Measurements from ENCODE around the gene CADM3.

The CADM3 gene

DNA sequence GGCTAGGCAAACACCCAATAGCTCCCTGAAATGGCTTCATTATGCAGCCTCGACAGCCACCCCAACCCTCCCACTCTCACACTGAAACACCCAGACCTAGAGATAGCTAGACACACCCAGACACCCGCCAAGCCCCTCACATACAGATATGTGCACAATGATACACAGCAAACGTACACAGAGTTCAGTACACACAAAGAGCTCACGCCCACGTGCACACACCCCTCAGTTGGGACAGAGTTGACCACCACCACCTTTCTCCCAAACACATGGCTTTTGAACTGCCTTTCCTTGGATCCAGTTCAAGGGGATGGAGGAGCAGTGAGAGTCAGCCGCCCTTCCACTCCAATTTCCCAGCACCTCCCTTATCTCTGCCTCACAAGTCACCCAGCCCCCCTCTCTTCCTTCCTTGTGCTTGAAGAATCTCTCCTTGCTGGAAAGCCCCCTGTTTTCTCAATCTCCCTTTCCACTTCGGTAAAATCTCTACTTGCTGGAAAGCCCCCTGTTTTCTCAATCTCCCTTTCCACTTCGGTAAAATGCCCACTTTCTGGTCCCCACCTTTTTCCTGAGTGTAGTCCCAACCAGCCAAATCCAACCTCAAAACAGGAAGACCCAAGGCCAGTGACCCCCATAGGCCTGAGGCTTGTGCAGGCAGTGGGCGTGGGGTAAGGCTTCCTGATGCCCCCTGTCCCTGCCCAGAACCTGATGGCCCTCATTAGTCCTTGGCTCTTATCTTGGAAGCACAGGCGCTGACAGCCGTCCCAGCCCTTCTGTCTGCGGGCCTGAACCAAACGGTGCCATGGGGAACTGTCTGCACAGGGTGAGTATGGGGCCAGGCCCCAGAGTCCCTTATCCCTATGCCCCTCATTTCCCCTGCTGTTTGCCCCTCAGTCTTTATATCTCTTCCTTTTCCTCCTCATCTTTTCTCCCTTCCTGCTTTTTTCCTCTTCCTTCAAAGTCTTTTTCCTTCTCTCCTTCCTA is 33.0 kb downstream of the CADM3 start, which contains the start of gene ACKR1:
Gene ACKR1 (plus strand): TSS at position 715 of the 981 bp plus-strand sequence. CDS start 85 bp downstream, at position 800.
- H3K27ac ChIP-seq (ENCODE audit: insufficient read depth, low read length, poor library complexity, severe bottlenecking): no peak within 1 kb of the TSS
- H3K4me3 ChIP-seq (ENCODE audit: insufficient read depth, low read depth, low read length, poor library complexity, severe bottlenecking): no peak within 1 kb of the TSS
- H3K9me3 ChIP-seq (ENCODE audit: control insufficient read depth, low read length): no peaks in the 10 kb centered on the region
- H3K36me3 ChIP-seq (ENCODE audit: control insufficient read depth, insufficient read depth, low read length): no peaks in the 10 kb centered on the region
- no peaks in the 10 kb centered on the region for H3K4me1 ChIP-seq (ENCODE audit: control insufficient read depth, insufficient read depth, low read length, poor library complexity, severe bottlenecking)
- no peak for DNase-seq
- peaks cover 5% of the 10 kb centered on the region for H3K27me3 ChIP-seq (replicated peaks; ENCODE audit: control insufficient read depth, insufficient read depth, low read length, poor library complexity, severe bottlenecking)

DNA sequence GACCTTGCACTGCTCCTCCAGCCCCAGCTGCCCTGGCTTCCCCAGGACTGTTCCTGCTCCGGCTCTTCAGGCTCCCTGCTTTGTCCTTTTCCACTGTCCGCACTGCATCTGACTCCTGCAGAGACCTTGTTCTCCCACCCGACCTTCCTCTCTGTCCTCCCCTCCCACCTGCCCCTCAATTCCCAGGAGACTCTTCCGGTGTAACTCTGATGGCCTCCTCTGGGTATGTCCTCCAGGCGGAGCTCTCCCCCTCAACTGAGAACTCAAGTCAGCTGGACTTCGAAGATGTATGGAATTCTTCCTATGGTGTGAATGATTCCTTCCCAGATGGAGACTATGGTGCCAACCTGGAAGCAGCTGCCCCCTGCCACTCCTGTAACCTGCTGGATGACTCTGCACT is 33.8 kb downstream of the CADM3 start:
- no peaks in the 10 kb centered on the region for H3K9me3 ChIP-seq (ENCODE audit: control insufficient read depth, low read length)
- H3K27me3 ChIP-seq (replicated peaks; ENCODE audit: control insufficient read depth, insufficient read depth, low read length, poor library complexity, severe bottlenecking): peaks cover 5% of the 10 kb centered on the region
- no peak overlapping the region for H3K4me3 ChIP-seq (ENCODE audit: insufficient read depth, low read depth, low read length, poor library complexity, severe bottlenecking)
- no peak overlapping the region for H3K27ac ChIP-seq (ENCODE audit: insufficient read depth, low read length, poor library complexity, severe bottlenecking)
- DNase-seq: no peak
- no peaks in the 10 kb centered on the region for H3K36me3 ChIP-seq (ENCODE audit: control insufficient read depth, insufficient read depth, low read length)
- no peaks in the 10 kb centered on the region for H3K4me1 ChIP-seq (ENCODE audit: control insufficient read depth, insufficient read depth, low read length, poor library complexity, severe bottlenecking)

DNA sequence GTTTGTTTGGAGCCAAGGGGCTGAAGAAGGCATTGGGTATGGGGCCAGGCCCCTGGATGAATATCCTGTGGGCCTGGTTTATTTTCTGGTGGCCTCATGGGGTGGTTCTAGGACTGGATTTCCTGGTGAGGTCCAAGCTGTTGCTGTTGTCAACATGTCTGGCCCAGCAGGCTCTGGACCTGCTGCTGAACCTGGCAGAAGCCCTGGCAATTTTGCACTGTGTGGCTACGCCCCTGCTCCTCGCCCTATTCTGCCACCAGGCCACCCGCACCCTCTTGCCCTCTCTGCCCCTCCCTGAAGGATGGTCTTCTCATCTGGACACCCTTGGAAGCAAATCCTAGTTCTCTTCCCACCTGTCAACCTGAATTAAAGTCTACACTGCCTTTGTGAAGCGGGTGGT is 34.7 kb downstream of the CADM3 start:
- no peaks in the 10 kb centered on the region for H3K9me3 ChIP-seq (ENCODE audit: control insufficient read depth, low read length)
- peaks cover 8% of the 10 kb centered on the region for H3K27me3 ChIP-seq (replicated peaks; ENCODE audit: control insufficient read depth, insufficient read depth, low read length, poor library complexity, severe bottlenecking)
- DNase-seq: no peak
- no peak overlapping the region for H3K27ac ChIP-seq (ENCODE audit: insufficient read depth, low read length, poor library complexity, severe bottlenecking)
- H3K36me3 ChIP-seq (ENCODE audit: control insufficient read depth, insufficient read depth, low read length): no peaks in the 10 kb centered on the region
- H3K4me3 ChIP-seq (ENCODE audit: insufficient read depth, low read depth, low read length, poor library complexity, severe bottlenecking): no peak overlapping the region
- no peaks in the 10 kb centered on the region for H3K4me1 ChIP-seq (ENCODE audit: control insufficient read depth, insufficient read depth, low read length, poor library complexity, severe bottlenecking)

DNA sequence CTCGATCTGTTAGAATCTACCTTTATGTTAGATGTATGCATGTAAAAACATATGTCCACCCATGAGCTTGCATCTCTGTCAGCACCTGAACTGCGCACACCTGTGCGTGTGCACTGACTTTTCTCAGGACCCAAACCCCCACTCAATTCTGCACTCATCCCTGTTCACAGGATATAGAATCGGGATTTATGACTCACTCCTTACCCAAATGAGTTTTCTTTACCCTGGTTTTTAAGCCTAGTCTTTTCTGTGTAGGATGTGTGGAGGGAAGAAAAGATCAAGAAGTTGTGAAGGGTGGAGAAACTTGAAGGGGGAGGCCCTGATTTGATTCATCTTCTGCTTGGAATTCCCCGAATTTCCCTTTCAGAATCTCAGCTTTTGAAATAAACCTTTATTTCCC is 35.7 kb downstream of the CADM3 start:
- H3K27ac ChIP-seq (ENCODE audit: insufficient read depth, low read length, poor library complexity, severe bottlenecking): no peak overlapping the region
- no peak overlapping the region for H3K4me3 ChIP-seq (ENCODE audit: insufficient read depth, low read depth, low read length, poor library complexity, severe bottlenecking)
- H3K9me3 ChIP-seq (ENCODE audit: control insufficient read depth, low read length): no peaks in the 10 kb centered on the region
- peaks cover 8% of the 10 kb centered on the region for H3K27me3 ChIP-seq (replicated peaks; ENCODE audit: control insufficient read depth, insufficient read depth, low read length, poor library complexity, severe bottlenecking)
- DNase-seq: no peak
- no peaks in the 10 kb centered on the region for H3K4me1 ChIP-seq (ENCODE audit: control insufficient read depth, insufficient read depth, low read length, poor library complexity, severe bottlenecking)
- no peaks in the 10 kb centered on the region for H3K36me3 ChIP-seq (ENCODE audit: control insufficient read depth, insufficient read depth, low read length)

DNA sequence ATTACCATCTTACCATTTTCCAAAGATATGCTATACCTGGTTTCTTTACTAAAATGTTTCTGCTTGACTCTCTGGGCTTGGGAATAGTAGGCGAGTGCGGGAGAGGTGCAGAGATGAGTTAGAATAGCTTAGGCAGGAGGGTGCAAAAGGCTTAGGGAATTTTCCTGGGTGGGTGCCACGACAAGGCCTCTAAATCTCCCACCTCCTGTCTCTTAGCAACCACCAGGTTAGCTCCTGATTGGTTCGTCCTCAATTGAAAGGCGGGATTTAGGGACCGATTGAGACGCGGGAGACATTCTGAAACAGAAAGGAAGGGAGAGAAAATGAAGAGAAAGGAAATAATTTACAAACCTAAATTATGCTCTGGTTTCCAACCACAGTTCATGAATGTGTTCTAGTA is 36.4 kb downstream of the CADM3 start:
- Histone ChIP-seq H3K4me3 (ENCODE audit: insufficient read depth, low read depth, low read length, poor library complexity, severe bottlenecking) (no peak overlapping the region), H3K27ac (ENCODE audit: insufficient read depth, low read length, poor library complexity, severe bottlenecking) (no peak overlapping the region), H3K27me3 (replicated peaks; ENCODE audit: control insufficient read depth, insufficient read depth, low read length, poor library complexity, severe bottlenecking) (peaks cover 8% of the 10 kb centered on the region), H3K36me3 (ENCODE audit: control insufficient read depth, insufficient read depth, low read length) (no peaks in the 10 kb centered on the region), H3K9me3 (ENCODE audit: control insufficient read depth, low read length) (no peaks in the 10 kb centered on the region), H3K4me1 (ENCODE audit: control insufficient read depth, insufficient read depth, low read length, poor library complexity, severe bottlenecking) (no peaks in the 10 kb centered on the region)
- no peak for DNase-seq

DNA sequence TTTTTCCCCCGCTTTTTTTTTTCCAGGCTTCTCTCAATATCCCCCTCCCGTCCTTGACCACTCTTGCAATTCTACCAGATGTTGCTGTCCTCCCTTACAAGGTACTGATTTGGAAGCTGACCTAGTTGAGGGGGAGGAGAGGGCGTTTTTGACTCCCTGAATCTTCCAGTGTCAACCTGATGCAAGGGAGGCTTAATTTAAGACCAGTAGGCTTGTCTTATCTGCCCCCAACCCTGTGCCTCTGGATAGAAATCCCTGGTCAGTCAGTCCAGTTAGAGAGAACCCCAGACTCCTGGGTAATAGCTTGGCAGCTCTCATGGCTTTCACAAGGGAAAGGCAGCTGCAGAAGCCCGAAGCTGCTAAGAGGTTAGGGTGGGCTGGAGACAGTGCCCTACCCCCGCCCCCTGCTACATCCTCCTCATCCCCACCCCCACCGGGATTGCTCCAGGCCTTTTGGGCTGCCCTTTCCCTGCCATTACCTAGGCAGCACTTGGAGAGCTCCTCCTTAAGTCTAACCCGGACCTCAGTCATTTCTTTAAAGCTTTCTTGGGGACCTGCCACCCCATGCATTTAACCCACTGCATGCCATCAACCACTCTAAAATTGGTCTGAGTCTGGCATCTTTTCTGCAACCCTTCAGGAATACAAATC is 36.9 kb downstream of the CADM3 start:
- no peak overlapping the region for H3K4me3 ChIP-seq (ENCODE audit: insufficient read depth, low read depth, low read length, poor library complexity, severe bottlenecking)
- no peaks in the 10 kb centered on the region for H3K9me3 ChIP-seq (ENCODE audit: control insufficient read depth, low read length)
- no peaks in the 10 kb centered on the region for H3K36me3 ChIP-seq (ENCODE audit: control insufficient read depth, insufficient read depth, low read length)
- H3K4me1 ChIP-seq (ENCODE audit: control insufficient read depth, insufficient read depth, low read length, poor library complexity, severe bottlenecking): no peaks in the 10 kb centered on the region
- H3K27ac ChIP-seq (ENCODE audit: insufficient read depth, low read length, poor library complexity, severe bottlenecking): no peak overlapping the region
- DNase-seq: no peak
- H3K27me3 ChIP-seq (replicated peaks; ENCODE audit: control insufficient read depth, insufficient read depth, low read length, poor library complexity, severe bottlenecking): peaks cover 8% of the 10 kb centered on the region

DNA sequence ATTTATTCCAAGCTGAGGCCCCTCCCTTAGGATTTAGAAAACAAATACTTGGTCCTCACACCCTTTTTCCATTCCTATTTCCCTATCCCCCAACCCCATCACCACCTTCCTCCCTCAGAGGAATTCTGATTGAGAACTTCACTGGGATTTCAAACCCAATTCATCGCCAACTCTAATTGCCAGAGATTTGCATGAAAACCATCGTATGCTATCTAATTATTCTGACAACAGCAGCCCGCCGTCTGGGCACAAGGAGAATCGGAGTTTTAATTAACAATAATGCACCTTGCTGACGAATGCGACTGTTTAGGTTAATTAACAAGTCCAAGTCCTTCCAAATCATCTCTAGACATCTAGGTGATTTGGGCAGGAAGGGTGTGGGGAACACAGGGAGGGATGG is 37.6 kb downstream of the CADM3 start:
- Histone ChIP-seq H3K4me3 (ENCODE audit: insufficient read depth, low read depth, low read length, poor library complexity, severe bottlenecking) (no peak overlapping the region), H3K4me1 (ENCODE audit: control insufficient read depth, insufficient read depth, low read length, poor library complexity, severe bottlenecking) (no peaks in the 10 kb centered on the region), H3K9me3 (ENCODE audit: control insufficient read depth, low read length) (no peaks in the 10 kb centered on the region), H3K36me3 (ENCODE audit: control insufficient read depth, insufficient read depth, low read length) (no peaks in the 10 kb centered on the region), H3K27ac (ENCODE audit: insufficient read depth, low read length, poor library complexity, severe bottlenecking) (no peak overlapping the region), H3K27me3 (replicated peaks; ENCODE audit: control insufficient read depth, insufficient read depth, low read length, poor library complexity, severe bottlenecking) (peaks cover 8% of the 10 kb centered on the region)
- no peak for DNase-seq

DNA sequence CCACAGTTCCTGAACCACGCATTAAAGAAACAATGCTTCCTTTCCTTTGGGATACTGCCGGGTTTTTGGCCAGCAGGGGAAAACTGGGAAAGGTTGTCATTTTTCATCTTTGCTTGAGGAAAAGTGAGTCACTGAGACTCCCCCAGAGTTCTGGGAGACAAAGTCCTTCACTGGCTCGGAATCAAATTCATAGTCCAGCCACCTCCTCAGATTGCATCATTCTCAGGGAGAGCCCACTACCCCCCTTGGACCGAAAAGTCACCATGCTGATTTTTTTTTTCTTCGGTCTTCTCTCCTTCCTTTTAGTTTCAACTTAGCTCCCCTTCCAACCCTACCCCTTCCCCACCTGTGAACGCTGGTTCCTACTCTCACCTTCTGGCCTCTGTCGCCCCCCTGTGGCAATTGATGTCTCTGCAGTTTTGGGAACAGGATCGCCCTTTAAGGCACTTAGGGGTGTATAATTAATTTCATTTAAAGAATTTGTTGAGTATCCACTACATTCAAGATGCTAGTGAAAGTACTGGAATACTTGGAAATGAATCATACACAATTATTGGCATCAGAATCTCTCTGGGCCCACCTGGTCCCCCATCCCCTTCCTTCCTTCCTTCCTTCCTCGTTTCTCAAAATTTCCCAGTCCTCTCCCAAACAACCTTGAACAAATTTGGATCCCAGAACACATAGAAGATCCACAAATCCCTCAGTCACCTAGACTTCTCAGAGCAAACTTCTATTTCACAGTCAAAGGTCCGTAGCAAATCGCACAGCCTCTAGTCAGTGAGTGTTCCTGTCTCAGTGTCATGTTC is 40.1 kb downstream of the CADM3 start:
- Histone ChIP-seq H3K9me3 (ENCODE audit: control insufficient read depth, low read length) (no peaks in the 10 kb centered on the region), H3K36me3 (ENCODE audit: control insufficient read depth, insufficient read depth, low read length) (no peaks in the 10 kb centered on the region), H3K27me3 (replicated peaks; ENCODE audit: control insufficient read depth, insufficient read depth, low read length, poor library complexity, severe bottlenecking) (peaks cover 8% of the 10 kb centered on the region), H3K4me3 (ENCODE audit: insufficient read depth, low read depth, low read length, poor library complexity, severe bottlenecking) (no peak overlapping the region), H3K27ac (ENCODE audit: insufficient read depth, low read length, poor library complexity, severe bottlenecking) (no peak overlapping the region), H3K4me1 (ENCODE audit: control insufficient read depth, insufficient read depth, low read length, poor library complexity, severe bottlenecking) (no peaks in the 10 kb centered on the region)
- DNase-seq: peak in 1 of 3 donors; percentile 11

DNA sequence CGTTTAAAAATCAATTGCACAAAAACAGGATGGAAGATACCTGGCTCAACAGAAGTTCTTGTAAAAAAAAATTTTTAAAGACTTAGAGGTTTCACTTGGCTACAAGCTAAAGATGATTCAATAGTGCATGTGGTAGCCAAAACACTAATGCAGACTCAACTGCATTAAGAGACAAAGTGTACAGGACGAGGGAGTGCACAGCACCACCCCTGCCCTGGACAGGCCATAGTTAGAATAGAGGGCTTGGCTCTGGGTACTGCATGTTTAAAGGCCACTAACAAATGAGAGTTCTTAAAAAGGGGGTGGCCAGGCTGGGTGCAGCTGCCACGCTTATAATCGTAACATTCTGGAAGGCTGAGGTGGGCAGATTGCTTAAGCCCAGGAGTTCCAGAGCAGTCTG is 41.2 kb downstream of the CADM3 start:
- H3K27me3 ChIP-seq (replicated peaks; ENCODE audit: control insufficient read depth, insufficient read depth, low read length, poor library complexity, severe bottlenecking): peaks cover 8% of the 10 kb centered on the region
- no peaks in the 10 kb centered on the region for H3K36me3 ChIP-seq (ENCODE audit: control insufficient read depth, insufficient read depth, low read length)
- no peaks in the 10 kb centered on the region for H3K4me1 ChIP-seq (ENCODE audit: control insufficient read depth, insufficient read depth, low read length, poor library complexity, severe bottlenecking)
- H3K4me3 ChIP-seq (ENCODE audit: insufficient read depth, low read depth, low read length, poor library complexity, severe bottlenecking): no peak overlapping the region
- no peaks in the 10 kb centered on the region for H3K9me3 ChIP-seq (ENCODE audit: control insufficient read depth, low read length)
- no peak overlapping the region for H3K27ac ChIP-seq (ENCODE audit: insufficient read depth, low read length, poor library complexity, severe bottlenecking)
- DNase-seq: no peak

All from effector memory CD4-positive, alpha-beta T cell (primary cell).